ENCODE results near the gene SDHAF1. TPM values are rescaled to one million over a fixed set of nuclear protein-coding genes. Genes with fewer than 3 reads are reported as not detected.

The SDHAF1 gene
- total RNA-seq, 2 experiments from 2014 or later: 26.1 to 52.6 TPM

DNA sequence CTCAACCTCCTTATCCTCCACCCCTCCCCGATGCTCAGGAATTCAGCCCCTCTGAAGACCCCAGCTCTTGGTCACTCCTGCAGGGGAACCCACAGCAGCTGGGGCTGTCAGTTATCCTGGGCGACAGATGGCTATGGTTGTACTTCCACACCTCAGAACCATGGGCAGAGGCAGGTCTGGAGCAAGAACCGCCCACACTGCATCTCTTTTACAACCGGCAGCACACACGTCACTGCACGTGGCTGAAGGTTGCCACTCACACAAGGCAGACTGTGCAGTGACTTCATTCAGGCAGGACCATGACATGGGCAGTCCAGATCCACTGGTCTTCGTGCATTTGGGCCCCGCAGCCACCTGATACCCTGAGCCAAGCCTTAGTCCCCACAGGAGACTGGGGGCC is 21.5 kb upstream of the SDHAF1 start:
- CTCF ChIA-PET (ENCODE audit: unreplicated experiment): no interaction called here
- H3K4me3 ChIP-seq (ENCODE audit: low read depth, low read length, poor library complexity, severe bottlenecking): no peak overlapping the region
- no peaks in the 10 kb centered on the region for H3K9me2 ChIP-seq (ENCODE audit: insufficient read depth, low read length)
- no peak overlapping the region for H2AFZ ChIP-seq (ENCODE audit: low read length)
- DNase-seq (ENCODE audit: low spot score): no peak
- H3K36me3 ChIP-seq (ENCODE audit: insufficient read depth, low read length): no peaks in the 10 kb centered on the region
- no peaks in the 10 kb centered on the region for H3K79me2 ChIP-seq (ENCODE audit: insufficient read depth, low read depth, low read length)
- BruUV-seq (replicated peaks): no TSS peak
- no peaks in the 10 kb centered on the region for H3K9me3 ChIP-seq (ENCODE audit: low read length)
- no peak overlapping the region for H3K27ac ChIP-seq (ENCODE audit: low read depth, low read length, poor library complexity, severe bottlenecking)
- intact Hi-C loops (cut with micrococcal nuclease; ENCODE audit: unreplicated experiment): no loop called here
- no peaks in the 10 kb centered on the region for H3K4me1 ChIP-seq (ENCODE audit: insufficient read depth, low read length, poor library complexity, severe bottlenecking)
- TF ChIP-seq, protein P1, sequence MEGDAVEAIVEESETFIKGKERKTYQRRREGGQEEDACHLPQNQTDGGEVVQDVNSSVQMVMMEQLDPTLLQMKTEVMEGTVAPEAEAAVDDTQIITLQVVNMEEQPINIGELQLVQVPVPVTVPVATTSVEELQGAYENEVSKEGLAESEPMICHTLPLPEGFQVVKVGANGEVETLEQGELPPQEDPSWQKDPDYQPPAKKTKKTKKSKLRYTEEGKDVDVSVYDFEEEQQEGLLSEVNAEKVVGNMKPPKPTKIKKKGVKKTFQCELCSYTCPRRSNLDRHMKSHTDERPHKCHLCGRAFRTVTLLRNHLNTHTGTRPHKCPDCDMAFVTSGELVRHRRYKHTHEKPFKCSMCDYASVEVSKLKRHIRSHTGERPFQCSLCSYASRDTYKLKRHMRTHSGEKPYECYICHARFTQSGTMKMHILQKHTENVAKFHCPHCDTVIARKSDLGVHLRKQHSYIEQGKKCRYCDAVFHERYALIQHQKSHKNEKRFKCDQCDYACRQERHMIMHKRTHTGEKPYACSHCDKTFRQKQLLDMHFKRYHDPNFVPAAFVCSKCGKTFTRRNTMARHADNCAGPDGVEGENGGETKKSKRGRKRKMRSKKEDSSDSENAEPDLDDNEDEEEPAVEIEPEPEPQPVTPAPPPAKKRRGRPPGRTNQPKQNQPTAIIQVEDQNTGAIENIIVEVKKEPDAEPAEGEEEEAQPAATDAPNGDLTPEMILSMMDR (conservative IDR thresholded peaks at IDR 0.05; ENCODE audit: low read length): no peak
- no peak for TF ChIP-seq EZH2phosphoT487 (IDR thresholded peaks at IDR 0.05; ENCODE audit: borderline replicate concordance, low read depth, low read length)
- no peak overlapping the region for H3K4me2 ChIP-seq (ENCODE audit: low read length)
- POLR2A ChIA-PET: interaction anchor here (0.6 kb wide), 1 partner anchor 47 kb away, joined by 3 read pairs; no protein-coding TSS in a partner anchor
- H4K20me1 ChIP-seq (ENCODE audit: insufficient read depth, low read length): no peaks in the 10 kb centered on the region

DNA sequence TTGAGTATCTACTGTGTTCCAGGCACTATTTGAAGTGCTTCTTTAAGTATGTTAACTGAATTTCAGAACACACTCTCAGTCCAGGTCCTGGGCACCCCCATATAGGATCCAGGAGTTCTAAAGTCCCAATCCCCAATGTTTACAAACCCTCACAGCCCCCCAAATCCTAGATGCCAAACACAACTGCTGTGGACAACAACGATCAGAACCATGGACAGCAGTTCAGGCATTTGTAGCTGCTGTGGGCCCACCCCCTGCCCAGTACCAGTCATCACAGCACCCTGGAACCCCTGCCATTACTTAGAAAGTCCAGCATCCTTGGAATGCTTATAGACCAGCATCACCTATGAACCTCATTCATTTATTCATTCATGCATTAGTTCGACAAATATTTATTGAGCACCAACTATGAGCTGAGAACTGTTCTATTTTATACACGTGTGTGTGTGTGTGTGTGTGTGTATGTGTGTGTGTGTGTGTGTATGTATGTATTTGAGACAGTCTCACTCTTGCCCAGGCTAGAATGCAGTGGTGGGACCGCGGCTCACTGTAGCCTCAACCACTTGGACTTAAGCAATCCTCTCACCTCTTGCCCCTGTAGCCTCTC is 19.3 kb upstream of the SDHAF1 start:
- H3K4me2 ChIP-seq (ENCODE audit: low read length): no peak overlapping the region
- no peaks in the 10 kb centered on the region for H4K20me1 ChIP-seq (ENCODE audit: insufficient read depth, low read length)
- no peaks in the 10 kb centered on the region for H3K9me2 ChIP-seq (ENCODE audit: insufficient read depth, low read length)
- intact Hi-C loops (cut with micrococcal nuclease; ENCODE audit: unreplicated experiment): no loop called here
- H3K9me3 ChIP-seq (ENCODE audit: low read length): no peaks in the 10 kb centered on the region
- no peak overlapping the region for H3K27ac ChIP-seq (ENCODE audit: low read depth, low read length, poor library complexity, severe bottlenecking)
- BruUV-seq (replicated peaks): no TSS peak
- ChIA-PET CTCF (ENCODE audit: unreplicated experiment) (no interaction called here), POLR2A (interaction anchor here (0.6 kb wide), 1 partner anchor 443 kb away, joined by 3 read pairs; no protein-coding TSS in a partner anchor)
- no peak overlapping the region for H3K4me3 ChIP-seq (ENCODE audit: low read depth, low read length, poor library complexity, severe bottlenecking)
- H3K4me1 ChIP-seq (ENCODE audit: insufficient read depth, low read length, poor library complexity, severe bottlenecking): no peaks in the 10 kb centered on the region
- H3K79me2 ChIP-seq (ENCODE audit: insufficient read depth, low read depth, low read length): no peaks in the 10 kb centered on the region
- DNase-seq (ENCODE audit: low spot score): no peak
- TF ChIP-seq EZH2phosphoT487 (IDR thresholded peaks at IDR 0.05; ENCODE audit: borderline replicate concordance, low read depth, low read length): no peak
- TF ChIP-seq, protein P1 (conservative IDR thresholded peaks at IDR 0.05; ENCODE audit: low read length): no peak
- H2AFZ ChIP-seq (ENCODE audit: low read length): no peak overlapping the region
- no peaks in the 10 kb centered on the region for H3K36me3 ChIP-seq (ENCODE audit: insufficient read depth, low read length)

DNA sequence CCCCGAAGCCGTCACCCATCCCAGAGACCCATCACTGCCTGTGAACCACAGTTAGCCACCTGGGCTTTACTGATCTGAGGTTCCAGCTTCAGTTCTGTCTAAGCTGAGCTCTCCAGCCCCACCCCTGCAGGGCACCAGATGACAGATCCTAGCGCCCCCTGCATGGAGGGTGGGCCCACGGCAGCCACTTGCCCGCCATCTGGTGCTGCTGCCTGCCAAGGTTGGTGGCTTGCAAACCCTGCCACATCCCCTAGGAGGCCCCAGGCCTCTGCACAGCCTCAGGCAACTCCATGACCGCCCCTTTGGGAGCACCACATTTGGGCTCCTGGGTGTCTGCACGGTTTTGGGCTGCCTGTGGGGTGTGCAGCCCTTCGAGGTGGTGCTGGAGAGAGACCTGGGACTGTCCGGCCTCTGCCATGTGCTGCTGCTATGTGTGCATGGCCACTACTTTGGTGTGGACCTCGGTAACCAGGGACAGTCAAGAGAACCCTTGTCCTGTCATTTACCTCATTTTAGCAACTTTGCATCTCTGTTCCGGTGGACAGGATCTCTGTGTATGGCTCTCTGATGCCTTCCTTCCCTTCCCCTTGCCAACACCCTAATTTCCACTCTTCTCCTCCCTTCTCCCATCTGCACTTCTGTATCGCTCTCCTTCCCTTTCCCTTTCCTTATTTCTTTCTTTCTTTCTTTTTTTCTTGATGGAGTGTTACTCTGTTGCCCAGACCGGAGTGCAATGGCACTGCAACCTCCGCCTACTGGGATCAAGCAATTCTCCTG is 17.4 kb upstream of the SDHAF1 start:
- CTCF ChIA-PET (ENCODE audit: unreplicated experiment): no interaction called here
- Histone ChIP-seq H3K4me2 (ENCODE audit: low read length) (no peak overlapping the region), H3K27ac (ENCODE audit: low read depth, low read length, poor library complexity, severe bottlenecking) (no peak overlapping the region), H3K36me3 (ENCODE audit: insufficient read depth, low read length) (no peaks in the 10 kb centered on the region), H3K4me3 (ENCODE audit: low read depth, low read length, poor library complexity, severe bottlenecking) (no peak overlapping the region), H3K9me3 (ENCODE audit: low read length) (no peaks in the 10 kb centered on the region), H3K4me1 (ENCODE audit: insufficient read depth, low read length, poor library complexity, severe bottlenecking) (no peaks in the 10 kb centered on the region), H3K79me2 (ENCODE audit: insufficient read depth, low read depth, low read length) (no peaks in the 10 kb centered on the region), H2AFZ (ENCODE audit: low read length) (no peak overlapping the region), H4K20me1 (ENCODE audit: insufficient read depth, low read length) (no peaks in the 10 kb centered on the region), H3K9me2 (ENCODE audit: insufficient read depth, low read length) (no peaks in the 10 kb centered on the region)
- DNase-seq (ENCODE audit: low spot score): peak; percentile 73
- no TSS peak for BruUV-seq (replicated peaks)
- POLR2A ChIA-PET: interaction anchor here (0.6 kb wide), 1 partner anchor 12 kb away, joined by 3 read pairs; no protein-coding TSS in a partner anchor
- intact Hi-C loops (cut with micrococcal nuclease; ENCODE audit: unreplicated experiment): no loop called here
- no peak for TF ChIP-seq EZH2phosphoT487 (IDR thresholded peaks at IDR 0.05; ENCODE audit: borderline replicate concordance, low read depth, low read length)
- TF ChIP-seq, protein P1 (conservative IDR thresholded peaks at IDR 0.05; ENCODE audit: low read length): peak; percentile 80
